ENCODE results near the gene TIMM22. TPM values are rescaled to one million over a fixed set of nuclear protein-coding genes. Genes with fewer than 3 reads are reported as not detected.

TIMM22 gene
- total and polyA plus RNA-seq, 2 of the 13 experiments (the other 11 are each of a cell fraction or from before 2014, with no cell fraction given), result 6.2 to 15.5 TPM

GRCh38 chr17:1010586-1010985 lies 13.7 kb downstream of the TIMM22 start:
- H3K4me2 ChIP-seq (ENCODE audit: low read depth, low read length), result no peak overlapping the region
- H2AFZ ChIP-seq (ENCODE audit: low read length), result no peak overlapping the region
- H3K27ac ChIP-seq (ENCODE audit: extremely low read length, insufficient read depth, low read length), result no peak overlapping the region
- in situ Hi-C loops (cut with HindIII; ENCODE audit: extremely low pct_ligation_motif_present, low pct_unique_long_range_greater_than_20kb) (no loop called here), intact Hi-C loops (cut with micrococcal nuclease; ENCODE audit: unreplicated experiment) (no loop called here)
- POLR2A ChIA-PET, result no interaction called here
- TF ChIP-seq AKAP8 (CRISPR knock-in tag; IDR thresholded peaks at IDR 0.05) (no peak), ZNF224 (CRISPR knock-in tag; IDR thresholded peaks at IDR 0.05) (no peak)
- no peak overlapping the region for H3K4me3 ChIP-seq (replicated peaks in 1 of 3; ENCODE audit: insufficient read depth in 1 of 3, low read depth in 2 of 3, low read length in 3 of 3)
- no peaks in the 10 kb centered on the region for H3K79me2 ChIP-seq (ENCODE audit: insufficient read depth, low read length)
- no peaks in the 10 kb centered on the region for H3K27me3 ChIP-seq (ENCODE audit: control insufficient read depth in 1 of 2, insufficient read depth in 2 of 2, low read length in 2 of 2)
- 93% methylated on average over 7 of the region's 14 CpGs for WGBS (ENCODE audit: low lambda C conversion rate)
- no peak for DNase-seq (ENCODE audit: low spot score)
- no peaks in the 10 kb centered on the region for H3K4me1 ChIP-seq (ENCODE audit: insufficient read depth, low read length)
- ATAC-seq, result no peak
- CTCF ChIA-PET (ENCODE audit: low intra/inter-chr PET ratio, low total read pairs), result no interaction called here
- no peaks in the 10 kb centered on the region for H3K9me3 ChIP-seq (ENCODE audit: low read length)
- no peak for FAIRE-seq
- H4K20me1 ChIP-seq (ENCODE audit: insufficient read depth, low read length), result no peaks in the 10 kb centered on the region
- no TSS peak for BruUV-seq (replicated peaks)
- peaks cover 0 to 2% of the 10 kb centered on the region in 2 experiments; a peak in 2 of 5 replicates for H3K36me3 ChIP-seq (replicated peaks in 1 of 2; ENCODE audit: control insufficient read depth in 1 of 2, insufficient read depth in 2 of 2, low read length in 2 of 2)
- H3K9ac ChIP-seq (ENCODE audit: insufficient read depth, low read depth, low read length), result no peak overlapping the region

- ChIA-PET POLR2A (no interaction called here), CTCF (ENCODE audit: low intra/inter-chr PET ratio, low total read pairs) (no interaction called here)
- in situ Hi-C loops (cut with HindIII; ENCODE audit: extremely low pct_ligation_motif_present, low pct_unique_long_range_greater_than_20kb), result no loop called here
- FAIRE-seq (no peak), ATAC-seq (no peak), DNase-seq (ENCODE audit: low spot score) (no peak)
- intact Hi-C loops (cut with micrococcal nuclease; ENCODE audit: unreplicated experiment), result no loop called here
- Histone ChIP-seq H3K9ac (ENCODE audit: insufficient read depth, low read depth, low read length) (no peak overlapping the region), H3K9me3 (ENCODE audit: low read length) (no peaks in the 10 kb centered on the region), H3K36me3 (replicated peaks in 1 of 2; ENCODE audit: control insufficient read depth in 1 of 2, insufficient read depth in 2 of 2, low read length in 2 of 2) (peaks cover 0 to 1% of the 10 kb centered on the region in 2 experiments; a peak in 2 of 5 replicates), H3K79me2 (ENCODE audit: insufficient read depth, low read length) (no peaks in the 10 kb centered on the region), H3K27me3 (ENCODE audit: control insufficient read depth in 1 of 2, insufficient read depth in 2 of 2, low read length in 2 of 2) (no peaks in the 10 kb centered on the region), H3K4me2 (ENCODE audit: low read depth, low read length) (no peak overlapping the region), H4K20me1 (ENCODE audit: insufficient read depth, low read length) (no peaks in the 10 kb centered on the region), H2AFZ (ENCODE audit: low read length) (no peak overlapping the region), H3K4me1 (ENCODE audit: insufficient read depth, low read length) (no peaks in the 10 kb centered on the region), H3K4me3 (replicated peaks in 1 of 3; ENCODE audit: insufficient read depth in 1 of 3, low read depth in 2 of 3, low read length in 3 of 3) (no peak overlapping the region), H3K27ac (ENCODE audit: extremely low read length, insufficient read depth, low read length) (no peak overlapping the region)
- BruUV-seq (replicated peaks), result no TSS peak
- WGBS (ENCODE audit: low lambda C conversion rate), result 96% methylated on average over 9 of the region's 10 CpGs
- no peak for TF ChIP-seq RAD51 (IDR thresholded peaks at IDR 0.05; ENCODE audit: borderline replicate concordance)
- TF ChIP-seq STAT6 (CRISPR knock-in tag; IDR thresholded peaks at IDR 0.05; ENCODE audit: borderline replicate concordance), result no peak
- TF ChIP-seq ZMYM2 (CRISPR knock-in tag; IDR thresholded peaks at IDR 0.05), result no peak
- no peak for TF ChIP-seq KIAA2018 (CRISPR knock-in tag; IDR thresholded peaks at IDR 0.05; ENCODE audit: borderline replicate concordance)
- TF ChIP-seq CBX2 (IDR thresholded peaks at IDR 0.05; ENCODE audit: low read depth, low read length), result no peak
- no peak for TF ChIP-seq CBX2 (CRISPR knock-in tag; IDR thresholded peaks at IDR 0.05; ENCODE audit: low read depth)
Observed at GRCh38 chr17:1011138-1011537, 14.2 kb downstream of the TIMM22 start.
